GM21423 (cell line): ENCODE results near the gene SPTLC2.

Experiments used
- ATAC-seq: cut with Tn5 transposase; IDR thresholded peaks from one replicate; pipeline ENCODE4 v1.9.1; 2021; ENCODE audit warnings: mild to moderate bottlenecking, moderate library complexity; ENCODE audit not compliant: unreplicated experiment

The SPTLC2 gene

GRCh38 chr14:77509366-77509765 is 107.1 kb downstream of the SPTLC2 start:
- ATAC-seq: no peak

DNA sequence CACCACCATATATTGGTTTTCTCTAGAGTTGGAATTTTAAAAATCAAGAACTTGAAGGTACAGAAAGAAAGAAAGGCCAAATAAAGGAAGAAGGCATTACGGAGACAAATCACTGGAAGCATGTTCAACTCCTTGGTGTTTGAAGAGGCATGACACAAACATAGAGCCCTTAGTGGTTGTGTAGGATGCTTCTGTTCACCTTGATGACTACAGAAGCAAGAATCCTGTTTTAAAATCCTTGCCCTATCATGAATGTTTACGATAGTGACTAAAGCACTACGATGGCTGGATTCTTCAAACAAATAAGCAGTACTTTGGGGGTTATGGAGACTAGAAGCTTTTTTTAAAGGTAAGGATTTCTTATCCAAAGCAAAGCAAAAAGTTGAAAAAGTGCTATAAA is 107.6 kb downstream of the SPTLC2 start:
- ATAC-seq: no peak

DNA sequence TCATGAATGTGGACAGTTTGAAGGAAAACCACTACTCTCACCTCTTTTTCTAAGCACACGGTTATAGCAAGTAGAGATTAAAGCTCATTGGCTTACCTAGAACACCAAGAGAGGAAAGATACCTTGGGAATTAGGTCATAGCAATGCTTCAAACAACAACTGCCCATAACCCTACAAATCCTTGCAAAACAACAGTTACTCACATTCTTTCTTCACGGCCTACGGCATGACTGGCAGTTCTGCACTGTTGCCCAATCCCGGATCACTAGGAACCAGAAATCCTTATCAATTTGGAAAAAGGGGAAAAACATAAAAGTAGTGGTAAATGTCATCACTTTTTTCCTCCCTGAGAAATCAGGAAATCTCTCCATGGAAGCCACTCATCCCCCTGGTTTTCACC is 108.2 kb downstream of the SPTLC2 start:
- ATAC-seq: no peak

- ATAC-seq: no peak
These were observed 108.7 kb downstream of the SPTLC2 start for GRCh38 chr14:77507762-77508161.

DNA sequence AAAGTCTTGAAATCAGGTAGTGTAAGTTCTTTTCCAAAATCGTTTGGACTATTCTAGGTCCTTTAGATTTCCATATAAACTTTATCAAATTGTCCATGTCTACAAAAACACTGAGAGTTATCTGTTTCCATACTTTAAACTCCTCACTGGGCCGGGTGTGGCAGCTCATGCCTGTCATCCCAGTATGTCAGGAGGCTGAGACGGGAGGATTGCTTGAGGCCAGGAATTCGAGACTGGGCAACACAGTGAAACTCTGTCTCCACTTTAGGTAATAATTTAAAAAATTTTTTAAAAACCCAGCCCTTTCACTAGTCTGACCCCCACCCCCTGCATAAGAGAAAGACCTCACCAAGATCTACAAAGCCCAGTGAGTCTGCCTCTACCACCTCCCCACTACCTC is 111.4 kb downstream of the SPTLC2 start:
- ATAC-seq: no peak

DNA sequence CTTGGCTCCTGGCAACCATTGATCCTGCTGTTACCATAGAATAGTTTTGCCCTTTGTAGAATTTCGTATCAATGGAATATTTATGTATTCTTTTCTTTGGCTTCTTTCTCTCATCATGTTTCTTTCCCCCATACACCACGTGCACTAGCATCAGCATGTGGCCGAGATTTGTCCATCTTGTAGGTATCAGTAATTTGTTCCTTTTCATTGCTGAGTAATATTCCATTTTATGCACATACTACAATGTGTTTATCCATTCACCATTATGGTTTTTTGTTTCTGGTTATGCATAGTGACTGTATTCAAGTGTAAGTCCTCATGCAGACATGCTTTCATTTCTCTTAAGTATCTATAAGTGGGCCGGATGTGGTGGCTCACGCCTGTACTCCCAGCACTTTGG is 113.3 kb downstream of the SPTLC2 start:
- ATAC-seq: no peak

DNA sequence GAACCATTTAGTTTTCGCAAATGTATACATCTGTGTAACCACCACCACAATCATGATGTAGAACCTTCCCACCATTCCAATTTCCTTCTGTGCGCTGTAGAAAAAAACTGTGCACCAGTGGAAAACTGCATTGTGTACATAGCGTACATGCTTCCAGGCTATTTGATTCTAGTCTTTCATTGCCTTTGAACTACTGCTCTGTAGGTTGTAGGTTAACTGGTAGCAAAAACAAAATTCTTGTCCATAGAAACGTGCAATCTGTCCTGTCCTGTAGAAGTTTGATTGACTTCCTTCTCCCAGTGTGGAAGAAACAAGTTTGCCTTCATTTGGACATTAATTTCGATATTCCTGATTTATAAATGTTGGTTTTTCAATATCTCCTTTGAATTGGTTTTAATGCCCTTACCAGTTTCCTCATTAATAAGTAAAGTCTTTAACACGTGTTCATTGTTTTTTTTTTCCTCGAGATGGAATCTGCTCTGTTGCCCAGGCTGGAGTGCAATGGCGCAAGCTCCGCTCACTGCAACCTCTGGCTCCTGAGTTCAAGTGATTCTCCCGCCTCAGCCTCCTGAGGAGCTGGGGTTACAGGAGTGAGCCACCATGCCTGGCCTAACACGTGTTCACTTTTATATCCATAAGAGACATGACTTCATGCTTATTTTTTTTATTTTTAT is 114.2 kb downstream of the SPTLC2 start:
- no peak for ATAC-seq

- peak; percentile 18 for ATAC-seq
These were observed 117.4 kb downstream of the SPTLC2 start for GRCh38 chr14:77498984-77499527.

DNA sequence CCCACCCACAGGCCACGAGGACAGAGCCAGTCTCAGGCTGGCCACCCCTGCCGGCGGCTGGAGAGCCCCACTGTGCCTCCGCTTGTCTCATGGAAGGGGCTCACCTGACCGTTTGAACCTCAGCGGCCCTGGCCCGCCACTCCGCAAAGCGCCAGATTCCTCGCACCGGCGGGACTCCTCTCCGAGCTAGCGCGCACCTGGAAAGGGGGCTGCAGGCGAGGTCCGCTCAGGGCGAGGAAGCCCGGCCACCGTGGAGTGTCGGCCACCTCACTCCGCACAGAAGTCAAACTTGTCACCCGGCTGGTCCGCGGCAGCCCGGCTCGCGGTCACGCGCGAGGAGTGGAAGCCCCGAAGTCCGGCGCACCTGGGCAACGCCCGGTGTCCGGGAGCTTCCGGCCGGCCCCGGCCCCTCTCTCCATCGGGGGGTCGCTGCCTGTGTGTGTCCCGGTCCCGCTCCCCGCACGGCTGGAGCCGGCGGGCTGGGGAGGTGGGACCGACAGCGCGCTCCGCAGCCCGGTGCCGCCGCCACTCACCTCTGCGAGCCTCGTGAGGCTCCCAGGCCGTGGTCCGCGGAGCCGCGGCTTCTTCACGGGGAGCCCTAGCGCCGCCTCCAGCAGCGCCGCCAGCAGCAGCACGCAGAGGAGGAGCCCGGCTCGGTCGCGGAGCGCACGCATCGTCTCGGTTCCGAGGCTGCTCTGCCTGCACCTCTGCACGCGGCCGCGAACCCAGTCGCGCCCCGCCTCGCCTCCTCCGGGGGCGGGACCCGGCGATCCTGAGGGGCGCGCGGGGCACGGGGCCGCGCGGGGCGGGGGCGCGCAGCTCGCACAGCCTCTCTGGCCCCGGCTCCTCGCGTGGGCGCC is 118.1 kb downstream of the SPTLC2 start, which contains the start of gene ISM2:
ISM2 (minus strand) TSS at position 697 of the 860 bp plus-strand sequence; CDS start at position 674, 23 bp downstream.
- ATAC-seq: peak; percentile 61

- ATAC-seq: no peak
These were observed 121.1 kb downstream of the SPTLC2 start for GRCh38 chr14:77495334-77495733.

DNA sequence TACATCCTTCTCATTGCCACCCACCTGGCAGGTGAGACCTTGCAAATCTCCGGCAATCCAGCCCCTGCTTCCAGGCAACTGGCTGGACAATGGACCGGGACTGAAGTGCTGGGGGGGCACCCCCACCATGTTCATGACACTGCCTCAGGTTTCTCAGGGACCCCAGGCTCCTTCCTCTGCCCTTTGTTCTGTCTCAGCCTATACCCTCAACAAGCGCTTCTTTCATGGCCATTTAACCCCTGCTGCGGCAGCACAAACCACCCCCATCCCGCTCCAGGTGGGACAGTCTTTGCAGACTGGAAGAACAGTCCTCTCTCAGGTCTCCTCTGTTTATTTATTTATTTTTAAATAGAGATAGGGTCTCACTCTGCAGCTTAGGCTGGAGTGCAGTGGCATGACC is 125.4 kb downstream of the SPTLC2 start:
- no peak for ATAC-seq

DNA sequence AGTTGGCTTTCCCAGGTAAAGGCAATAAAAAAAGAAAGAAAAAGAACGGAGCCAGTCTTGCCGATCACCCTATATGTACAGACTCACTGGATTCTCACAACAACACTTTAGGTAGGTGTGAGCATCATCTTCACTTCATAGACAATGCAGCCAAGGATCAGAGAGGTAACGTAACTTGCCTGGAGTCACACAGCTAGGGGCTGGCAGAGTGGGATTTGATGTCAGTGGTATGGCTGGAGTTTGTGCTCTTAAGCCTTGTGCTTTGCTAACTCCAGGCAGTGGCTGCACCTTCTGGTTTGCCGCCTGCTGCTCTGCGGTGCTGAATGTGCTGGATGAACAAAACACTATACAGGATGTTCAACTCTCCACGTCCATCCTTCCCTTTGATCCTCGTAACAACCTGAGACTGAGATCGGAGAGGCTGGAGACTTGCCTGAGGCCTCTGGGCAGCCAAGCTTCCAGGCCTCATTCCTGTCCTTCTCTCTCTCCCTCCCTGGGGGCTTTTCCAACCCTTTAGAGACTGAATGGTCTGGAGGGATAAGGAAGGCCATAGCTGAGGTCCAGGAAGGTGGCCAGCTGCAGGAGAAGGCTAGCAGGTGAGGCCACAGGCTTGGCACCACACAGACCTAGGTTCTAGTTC is 126.0 kb downstream of the SPTLC2 start:
- no peak for ATAC-seq

DNA sequence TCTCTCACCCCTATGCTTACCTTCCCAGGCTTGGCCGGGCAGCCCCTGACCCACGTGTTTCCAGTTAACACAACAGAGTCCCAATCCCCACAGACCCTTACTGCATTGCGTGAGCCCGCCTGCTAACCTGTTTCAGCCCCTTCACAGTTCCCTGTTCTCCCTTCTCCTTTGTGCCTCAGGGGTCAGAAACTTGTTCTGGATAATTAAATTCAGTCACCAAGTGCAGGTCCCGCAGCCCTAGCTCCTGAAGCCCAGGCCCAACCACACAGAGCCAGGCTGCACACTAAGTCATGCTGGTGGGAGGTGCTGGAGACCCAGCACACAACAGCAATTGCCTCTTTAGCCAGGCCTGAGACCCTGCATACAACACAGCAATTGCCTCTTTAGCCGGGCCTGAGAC is 127.4 kb downstream of the SPTLC2 start:
- ATAC-seq: no peak

DNA sequence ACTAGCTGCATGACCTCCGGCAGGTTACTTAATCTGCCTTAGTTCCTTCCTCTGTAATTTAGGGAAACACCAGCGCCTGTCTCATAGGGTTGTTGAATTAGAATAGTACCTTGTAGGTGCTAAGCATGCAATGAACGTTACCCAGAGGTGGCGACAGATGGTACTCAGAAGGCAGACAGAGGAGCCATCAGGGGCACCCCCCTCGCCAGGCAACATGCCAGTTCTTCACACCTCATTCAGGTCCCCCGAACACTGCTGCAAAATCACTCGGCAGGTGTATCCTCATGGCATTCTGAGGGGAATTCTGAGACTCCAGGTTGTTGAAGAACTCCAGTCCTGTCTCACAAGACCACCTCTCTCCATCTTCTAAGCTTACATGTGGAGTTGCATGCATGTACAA is 127.9 kb downstream of the SPTLC2 start:
- ATAC-seq: no peak

DNA sequence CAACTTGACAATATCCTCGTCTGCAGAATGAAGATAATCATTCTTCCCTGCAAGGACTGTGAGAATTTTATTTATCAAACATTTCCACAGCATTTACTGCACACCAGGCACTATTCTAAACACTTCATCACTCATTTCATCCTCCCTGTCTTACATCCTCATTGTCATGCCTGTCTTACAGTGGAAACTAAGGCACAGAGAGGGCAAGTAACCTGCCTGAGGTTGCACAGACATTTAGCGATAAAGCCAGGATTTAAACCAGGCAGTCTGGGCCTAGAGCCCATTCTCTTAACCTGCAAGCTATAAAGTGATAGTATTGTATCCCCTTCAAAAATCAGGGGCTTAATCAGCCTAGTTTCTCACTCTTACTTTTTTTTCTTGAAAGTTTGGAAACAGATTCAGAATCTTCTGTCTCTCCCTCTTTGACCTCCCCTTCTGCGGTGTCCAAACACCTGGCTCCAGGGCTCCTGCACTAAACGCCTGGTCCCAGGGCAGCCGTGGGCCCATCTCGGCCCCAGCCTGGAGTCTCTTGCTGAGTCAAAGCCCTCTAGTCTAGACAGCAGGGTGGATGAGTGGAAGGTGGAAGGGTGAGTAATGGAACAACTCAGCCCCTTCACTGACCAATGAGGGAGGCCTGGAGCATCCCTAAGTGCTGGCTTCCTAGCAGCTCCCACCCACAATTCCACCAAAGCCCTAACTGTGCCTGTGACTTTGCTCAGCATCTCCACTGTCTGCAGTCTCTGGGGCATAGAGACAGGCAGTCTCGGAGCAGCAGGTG is 130.3 kb downstream of the SPTLC2 start:
- no peak for ATAC-seq

- no peak for ATAC-seq
These were observed 131.2 kb downstream of the SPTLC2 start for GRCh38 chr14:77485256-77485655.

DNA sequence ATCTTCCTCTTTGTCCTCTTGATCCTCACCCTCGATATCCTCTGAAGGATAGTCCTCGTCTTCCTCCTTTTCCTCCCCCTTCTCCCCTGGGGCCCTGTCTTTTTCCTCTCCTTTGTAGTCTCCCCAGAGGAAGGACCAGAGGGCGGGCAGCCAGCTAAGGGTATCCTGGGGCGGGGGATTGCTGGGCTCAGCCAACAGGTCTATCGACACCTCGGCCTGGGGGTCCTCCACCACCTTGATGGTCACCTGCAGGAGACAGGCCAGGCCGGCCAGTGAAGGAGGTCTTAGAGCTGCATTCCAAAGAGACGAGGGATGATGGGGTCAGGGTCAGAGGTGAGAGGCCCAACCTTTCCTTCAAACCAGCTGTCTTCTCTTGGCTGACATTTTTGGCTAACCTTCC is 134.0 kb downstream of the SPTLC2 start:
- ATAC-seq: no peak

DNA sequence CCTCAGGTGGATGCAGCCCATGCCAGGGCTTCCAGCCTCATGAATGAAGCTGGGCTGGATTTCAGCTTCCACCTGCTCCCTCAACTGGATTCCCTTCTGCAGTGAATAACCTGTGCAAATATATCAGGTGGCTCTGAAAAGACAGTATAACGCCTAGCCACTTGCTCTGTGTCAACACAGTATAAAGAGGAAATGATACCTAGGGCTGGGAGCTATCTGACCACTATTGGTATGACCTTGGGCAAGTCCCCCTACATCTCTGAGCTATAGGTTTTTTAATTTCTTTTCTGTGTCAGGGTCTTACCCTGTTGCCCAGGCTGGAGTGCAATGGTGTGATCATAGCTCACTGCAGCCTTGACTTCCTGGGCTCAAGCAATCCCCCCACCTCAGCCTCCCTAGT is 137.6 kb downstream of the SPTLC2 start:
- peak; percentile 88 for ATAC-seq

- ATAC-seq: no peak
These were observed 138.4 kb downstream of the SPTLC2 start for GRCh38 chr14:77478029-77478428.

DNA sequence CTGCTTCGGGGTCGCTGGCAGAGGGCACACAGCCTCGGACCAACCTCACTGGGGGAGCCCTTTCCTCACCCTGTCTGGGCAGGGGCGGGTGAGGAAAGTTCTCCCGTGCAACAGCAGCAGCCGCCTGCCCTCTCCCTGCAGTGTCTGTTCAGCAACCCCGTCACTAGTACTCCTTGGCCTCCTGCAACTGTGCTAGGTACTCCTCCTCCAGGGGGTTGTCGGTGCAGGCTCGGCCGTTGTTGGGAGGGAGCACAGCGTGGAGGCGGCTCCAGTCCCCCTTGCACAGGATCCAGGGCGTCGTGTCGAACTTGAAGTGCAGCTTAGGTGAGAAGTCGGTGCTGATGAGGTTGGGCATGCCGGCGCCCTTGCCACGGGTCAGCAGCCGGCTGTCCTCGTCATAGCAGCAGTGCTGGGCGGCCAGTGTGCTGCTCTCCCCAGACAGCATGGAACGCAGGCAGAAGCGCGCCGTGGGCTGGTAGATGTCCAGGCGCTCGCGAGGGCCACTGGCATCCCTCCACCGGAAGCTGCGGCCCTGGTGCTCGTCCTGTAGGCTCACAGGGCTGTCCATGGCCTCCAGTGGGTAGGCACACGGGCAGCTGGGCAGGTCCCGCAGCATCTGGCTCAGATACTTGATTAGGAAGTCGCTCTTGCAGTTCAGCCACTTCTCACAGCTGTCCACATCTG is 140.9 kb downstream of the SPTLC2 start:
- ATAC-seq: no peak
